ENCODE results near the gene GRK7. TPM values are rescaled to one million over a fixed set of nuclear protein-coding genes. Genes with fewer than 3 reads are reported as not detected.
A peak's percentile ranks its signal among the peaks of the same experiment; 100 is the strongest.

Gene GRK7
- total and polyA plus RNA-seq, 9 of the 15 experiments (the other 6 are each of a cell fraction or from before 2014, with no cell fraction given) = 0.01 to 0.08 (median 0.04) TPM; not detected in 3

- Histone ChIP-seq H3K9ac (ENCODE audit: insufficient read depth in 1 of 2, low read depth in 2 of 2, low read length in 2 of 2) (0 out of 4 replicates have a peak overlapping the region, but pooled peaks of 1 of the 2 experiments have one; percentile 70), H3K4me2 (ENCODE audit: insufficient read depth, low read length) (no peak overlapping the region), H3K9me1 (ENCODE audit: control insufficient read depth, insufficient read depth, low read length) (no peaks in the 10 kb centered on the region), H2AFZ (ENCODE audit: low read depth, low read length) (peak overlapping the region; percentile 66; the same call in 1 of the 2 replicates), H3K79me2 (ENCODE audit: control insufficient read depth, insufficient read depth, low read length) (no peaks in the 10 kb centered on the region), H3K4me3 (no peak overlapping the region), H3K4me1 (replicated peaks in 1 of 2; ENCODE audit: control insufficient read depth in 2 of 2, insufficient read depth in 2 of 2, low read length in 2 of 2) (peaks cover 0 to 6% of the 10 kb centered on the region in 2 experiments; a peak in 1 of 5 replicates), H3K9me3 (replicated peaks; ENCODE audit: control insufficient read depth, insufficient read depth, low read depth, low read length) (no peaks in the 10 kb centered on the region), H4K20me1 (replicated peaks; ENCODE audit: control insufficient read depth, insufficient read depth, low read length) (no peaks in the 10 kb centered on the region), H3K27ac (ENCODE audit: extremely low read depth, low read depth, low read length) (no peak overlapping the region), H3K36me3 (ENCODE audit: control insufficient read depth, insufficient read depth, low read length) (no peaks in the 10 kb centered on the region), H3K27me3 (ENCODE audit: control insufficient read depth in 2 of 2, insufficient read depth in 2 of 2, low read length in 2 of 2) (no peaks in the 10 kb centered on the region)
- no peak; the same call in 1 of the 3 replicates for ATAC-seq
- ChIA-PET CTCF (ENCODE audit: low intra/inter-chr PET ratio) (no interaction called here), POLR2A (interaction anchor here (0.6 to 1.8 kb wide), 4 partner anchors 14 to 108 kb away, joined by 3 to 6 read pairs (median 3); no protein-coding TSS in a partner anchor)
- no peak for FAIRE-seq
- 71% methylated on average over 14 of the region's 14 CpGs for WGBS (ENCODE audit: insufficient coverage, low coverage, missing lambda C conversion rate)
- DNase-seq (ENCODE audit: extremely low read depth in 1 of 4, low spot score in 3 of 4) = no peak
- no TSS peak for BruUV-seq (replicated peaks)
- in situ Hi-C loops (cut with MboI) = no loop called here
- intact Hi-C loops (cut with micrococcal nuclease) = no loop called here
- TF ChIP-seq CLOCK (CRISPR knock-in tag; IDR thresholded peaks at IDR 0.05; ENCODE audit: borderline replicate concordance) = no peak
- TF ChIP-seq AFF1 (IDR thresholded peaks at IDR 0.05; ENCODE audit: low read depth in 1 of 2, partially characterized antibody in 2 of 2) = no peak
- no peak for TF ChIP-seq SMC3 (conservative IDR thresholded peaks at IDR 0.05; ENCODE audit: insufficient read depth, low read depth, low read length)
- TF ChIP-seq LEF1 (IDR thresholded peaks at IDR 0.05) = no peak
- no peak for TF ChIP-seq TCFL5 (CRISPR knock-in tag; conservative IDR thresholded peaks at IDR 0.05)
- TF ChIP-seq TCF3 (CRISPR knock-in tag; IDR thresholded peaks at IDR 0.05) = no peak
- TF ChIP-seq ZNF398 (CRISPR knock-in tag; IDR thresholded peaks at IDR 0.05) = no peak
- no peak for TF ChIP-seq SFPQ (IDR thresholded peaks at IDR 0.05; ENCODE audit: low read depth, low read length)
- TF ChIP-seq KDM5B (IDR thresholded peaks at IDR 0.05; ENCODE audit: insufficient replicate concordance, low read depth, low read length) = no peak
Measured at GRCh38 chr3:141776376-141776775, 13.2 kb downstream of the GRK7 start.

All from K562 (cell line).